DMS153 treated with DMSO at 0.1 percent for 48 hours (cell line): ENCODE measurements around the gene ZNF79.
"Not testable (repeated sequence)": the region's sequence is repeated elsewhere in the genome, so short reads cannot be mapped to it uniquely, and the experiment has no call there.

Experiments
- DNase-seq: peaks from one replicate; lab custom pipeline; 2025; ENCODE audit not compliant: unreplicated experiment; lab: John Stamatoyannopoulos, UW

Gene ZNF79

GRCh38 chr9:127452691-127453090 lies 28.5 kb downstream of the ZNF79 start:
- DNase-seq: no peak

- DNase-seq: no peak
Measured at GRCh38 chr9:127455324-127455992, 31.3 kb downstream of the ZNF79 start.

GRCh38 chr9:127457191-127457878 lies 33.2 kb downstream of the ZNF79 start:
- no peak for DNase-seq

GRCh38 chr9:127458921-127459320 lies 34.7 kb downstream of the ZNF79 start:
- DNase-seq: no peak

- no peak for DNase-seq
Measured at GRCh38 chr9:127463382-127463781, 39.2 kb downstream of the ZNF79 start.

GRCh38 chr9:127463911-127464310 lies 39.7 kb downstream of the ZNF79 start:
- DNase-seq: no peak

- DNase-seq: not testable (repeated sequence)
Measured at GRCh38 chr9:127466407-127466917, 42.3 kb downstream of the ZNF79 start.

- DNase-seq: no peak
Measured at GRCh38 chr9:127467621-127468020, 43.4 kb downstream of the ZNF79 start.

- DNase-seq: no peak
Measured at GRCh38 chr9:127470662-127471061, 46.5 kb downstream of the ZNF79 start.

- DNase-seq: no peak
Measured at GRCh38 chr9:127473501-127473900, 49.3 kb downstream of the ZNF79 start.

GRCh38 chr9:127473932-127474331 lies 49.8 kb downstream of the ZNF79 start:
- no peak for DNase-seq

GRCh38 chr9:127474592-127474991 lies 50.4 kb downstream of the ZNF79 start:
- DNase-seq: no peak

GRCh38 chr9:127479507-127480081 lies 55.4 kb downstream of the ZNF79 start:
- DNase-seq: no peak

GRCh38 chr9:127482662-127483061 lies 58.5 kb downstream of the ZNF79 start:
- no peak for DNase-seq

GRCh38 chr9:127485995-127486394 lies 61.8 kb downstream of the ZNF79 start:
- DNase-seq: no peak

GRCh38 chr9:127488946-127489345 lies 64.8 kb downstream of the ZNF79 start:
- no peak for DNase-seq

- DNase-seq: no peak
Measured at GRCh38 chr9:127489471-127490115, 65.4 kb downstream of the ZNF79 start.

- DNase-seq: no peak
Measured at GRCh38 chr9:127490535-127491230, 66.5 kb downstream of the ZNF79 start.

- no peak for DNase-seq
Measured at GRCh38 chr9:127491516-127491915, 67.3 kb downstream of the ZNF79 start.

GRCh38 chr9:127492616-127493015 lies 68.4 kb downstream of the ZNF79 start:
- DNase-seq: no peak
